ENCODE measurements around the gene OFD1.
A peak's percentile ranks its signal among the peaks of the same experiment; 100 is the strongest.
"Not testable (repeated sequence)": the region's sequence is repeated elsewhere in the genome, so short reads cannot be mapped to it uniquely, and the experiment has no call there.

Gene OFD1

DNA sequence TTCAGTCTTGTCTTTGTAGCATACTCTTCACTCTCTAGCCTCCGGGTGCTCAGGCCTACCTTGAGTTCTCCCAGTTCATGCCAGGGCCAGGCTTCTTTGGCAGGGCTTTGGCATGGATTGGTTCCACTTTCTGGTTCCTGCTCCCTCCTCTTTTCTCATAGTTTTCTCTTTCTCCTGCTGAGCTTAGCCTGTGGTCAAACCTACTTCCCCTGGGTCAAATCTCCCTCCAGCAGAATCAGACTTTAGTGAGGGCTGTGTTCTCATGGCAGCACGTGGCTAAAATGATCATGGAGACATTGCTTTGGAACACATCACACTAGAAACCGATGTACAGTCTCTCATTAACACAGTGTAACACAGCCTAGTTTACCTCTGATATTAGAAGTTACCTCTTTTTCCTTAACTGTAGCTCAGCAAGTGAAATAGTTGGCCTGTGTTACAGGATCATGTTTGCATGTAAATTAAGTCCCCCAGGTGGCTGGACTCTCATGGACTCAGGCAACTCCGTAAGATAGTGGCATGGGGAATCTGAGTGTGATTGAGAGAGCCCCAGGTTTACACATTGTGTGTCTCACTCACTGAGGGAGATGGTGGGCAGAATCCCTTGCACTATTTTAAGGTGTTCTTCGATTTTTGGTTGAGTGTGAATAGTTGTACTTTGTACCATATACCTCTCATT lies 32.3 kb upstream of the OFD1 start:
- no peak for DNase-seq (ENCODE audit: low read depth in 2 of 2)

DNA sequence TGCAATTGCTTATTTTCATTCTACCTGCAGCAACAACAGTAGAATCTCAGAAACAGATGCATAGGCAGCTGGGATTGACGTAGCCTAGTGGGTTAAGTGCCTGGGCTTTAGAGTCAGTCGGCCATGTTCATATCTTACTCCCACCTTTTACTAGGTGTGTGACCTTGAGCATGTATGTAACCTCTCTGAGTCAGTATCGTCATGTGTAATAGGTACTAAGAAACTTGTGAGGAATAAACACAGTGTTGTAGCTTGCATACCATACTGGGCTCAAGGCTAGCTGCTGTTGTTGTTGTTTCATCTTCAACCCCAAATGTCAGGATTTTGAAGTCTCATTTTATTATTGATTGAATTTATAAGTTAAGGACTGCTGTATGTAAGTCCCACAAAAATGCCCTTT lies 31.4 kb upstream of the OFD1 start:
- DNase-seq (ENCODE audit: low read depth in 2 of 2): no peak

DNA sequence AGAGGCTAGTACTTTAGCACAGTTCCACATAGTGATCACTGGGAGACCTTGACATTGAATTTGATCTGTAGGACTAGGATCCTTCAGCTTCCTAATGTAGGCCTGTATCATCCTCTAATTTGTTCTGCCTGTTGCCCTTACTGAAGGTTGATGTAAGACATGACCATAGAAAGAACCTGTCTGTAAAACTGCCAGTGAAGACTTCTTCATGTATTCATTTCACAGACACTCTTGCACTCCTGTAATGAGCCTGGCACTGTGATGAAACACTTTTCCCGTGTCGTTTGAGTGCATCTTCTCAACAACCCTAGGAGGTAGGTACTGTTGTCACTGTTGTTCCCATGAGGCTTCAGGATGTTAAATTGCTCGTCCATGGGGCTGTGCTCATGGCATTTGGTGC lies 31.0 kb upstream of the OFD1 start:
- DNase-seq (ENCODE audit: low read depth in 2 of 2): no peak

DNA sequence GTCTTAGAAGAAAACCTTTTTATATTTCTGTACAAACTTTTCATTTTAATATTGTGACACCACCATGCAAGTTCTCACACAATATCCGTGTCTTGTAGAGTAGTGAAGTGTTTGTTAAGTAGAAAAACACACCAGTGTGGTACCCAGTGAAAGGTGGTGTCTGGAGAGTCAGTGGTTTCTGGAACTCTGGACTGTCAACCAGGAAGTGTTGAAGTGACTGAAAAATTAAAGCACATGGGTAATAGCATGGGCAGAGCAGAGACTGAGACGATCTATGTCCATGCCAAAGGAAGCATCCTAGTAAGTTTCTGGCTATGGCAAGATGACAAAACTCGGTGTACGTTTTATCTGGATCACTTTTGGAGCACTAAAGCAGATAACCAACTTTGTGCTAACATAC lies 23.4 kb upstream of the OFD1 start:
- no peak for DNase-seq (ENCODE audit: low read depth in 2 of 2)

DNA sequence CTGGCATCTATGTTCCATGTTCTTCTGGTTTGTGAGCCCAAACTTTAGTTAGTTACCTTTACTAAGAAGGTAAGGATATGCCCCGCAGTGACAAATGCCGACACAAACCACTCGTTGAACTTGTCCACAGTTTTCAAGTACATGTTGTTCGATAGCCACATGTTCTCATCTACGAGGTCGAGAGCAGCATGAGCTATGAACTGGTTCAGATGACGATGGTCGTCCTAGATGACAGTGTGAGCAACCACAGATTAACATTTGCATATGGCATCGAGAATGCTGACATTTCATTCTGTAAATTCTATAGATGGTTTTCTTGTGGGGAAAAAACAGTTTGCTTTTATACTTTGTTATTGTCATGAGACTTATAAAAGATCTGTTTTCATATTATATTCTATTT lies 18.1 kb upstream of the OFD1 start:
- no peak for DNase-seq (ENCODE audit: low read depth in 2 of 2)

DNA sequence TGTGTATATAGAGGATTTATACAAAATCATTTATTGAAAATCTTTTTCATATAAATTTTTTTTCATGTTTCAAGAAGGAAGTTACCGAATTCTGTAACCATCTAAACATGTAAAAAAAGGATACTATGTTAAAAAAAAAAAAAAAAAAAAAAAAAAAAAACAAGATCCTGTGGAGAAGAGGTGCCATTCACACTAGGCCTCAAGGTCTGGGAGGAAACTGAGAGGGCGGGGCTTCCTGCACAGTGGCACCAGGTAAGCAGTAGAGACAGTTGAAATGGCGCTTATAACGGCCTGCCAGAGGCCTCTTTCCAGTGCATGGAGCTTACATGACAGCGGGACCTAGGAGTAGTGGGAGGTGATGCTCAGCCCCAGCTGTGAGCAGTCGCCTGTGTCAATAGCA lies 17.6 kb upstream of the OFD1 start:
- DNase-seq (ENCODE audit: low read depth in 2 of 2): no peak

DNA sequence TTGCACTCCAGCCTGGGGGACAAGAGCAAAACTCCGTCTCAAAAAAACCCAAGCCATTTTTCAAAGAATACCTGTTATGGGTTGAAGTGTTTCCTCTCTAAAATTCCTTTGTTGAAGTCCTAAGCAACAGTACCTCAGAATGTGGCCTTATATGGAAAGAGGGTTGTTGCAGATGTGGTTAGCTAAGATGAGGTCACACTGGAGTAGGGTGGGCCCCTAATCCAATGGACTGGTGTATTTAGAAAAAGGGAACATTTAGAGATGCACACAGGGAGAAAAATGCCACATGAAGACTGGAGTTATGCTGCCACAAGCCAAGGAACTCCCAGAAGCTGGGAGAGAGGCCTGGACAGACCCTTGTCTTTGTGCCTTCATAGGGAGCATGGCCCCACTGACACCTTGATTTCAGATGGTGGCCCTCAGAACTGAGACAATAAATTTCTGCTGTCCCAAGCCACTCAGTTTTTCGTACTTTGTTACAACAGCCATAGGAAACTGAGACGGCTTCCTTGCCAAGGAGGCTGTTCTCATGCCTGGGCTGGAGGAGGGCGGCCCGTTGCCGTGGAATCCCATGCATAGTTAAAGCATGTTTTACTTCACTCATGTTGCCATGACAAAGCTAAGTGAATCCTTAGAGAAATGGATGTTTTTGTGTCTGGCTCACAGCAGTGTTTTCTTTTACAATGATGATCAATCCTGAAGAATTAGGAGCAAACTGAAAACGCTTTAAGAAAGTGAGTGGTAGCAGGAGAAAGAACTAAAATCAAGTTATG lies 16.7 kb upstream of the OFD1 start:
- peak in 1 of 2 experiments; percentile 20 for DNase-seq (ENCODE audit: low read depth in 2 of 2)

DNA sequence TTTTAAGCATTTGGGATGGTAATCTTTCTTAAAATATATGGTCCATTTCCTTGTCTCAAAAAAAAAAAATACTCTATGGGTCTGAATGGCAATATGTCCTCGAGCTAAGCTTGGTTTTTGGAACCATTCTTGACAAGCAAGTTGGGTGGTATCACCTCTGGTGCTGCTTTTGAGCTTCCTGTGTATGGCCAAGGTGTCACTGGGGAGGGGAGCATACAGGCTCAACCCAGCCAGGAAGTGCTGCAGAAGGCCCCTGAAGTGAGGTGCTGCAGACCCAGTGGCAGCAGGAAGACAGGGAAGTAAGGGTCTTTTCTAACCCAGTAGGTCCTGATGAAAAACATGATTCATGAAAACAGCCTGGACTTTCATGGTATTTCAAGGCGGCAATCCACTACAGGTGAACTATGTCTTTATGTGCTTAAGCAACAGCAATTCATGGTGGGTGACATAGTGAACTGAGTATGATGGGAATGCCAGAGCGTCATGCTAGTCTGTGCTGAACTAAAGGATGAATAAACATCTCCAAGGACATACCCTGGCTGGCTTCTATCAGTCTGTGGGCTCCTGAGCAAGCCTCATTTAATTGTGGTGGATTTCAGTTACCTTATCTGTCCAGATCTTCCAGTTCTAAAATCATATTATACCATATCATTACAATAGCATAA lies 15.2 kb upstream of the OFD1 start:
- DNase-seq (ENCODE audit: low read depth in 2 of 2): no peak

DNA sequence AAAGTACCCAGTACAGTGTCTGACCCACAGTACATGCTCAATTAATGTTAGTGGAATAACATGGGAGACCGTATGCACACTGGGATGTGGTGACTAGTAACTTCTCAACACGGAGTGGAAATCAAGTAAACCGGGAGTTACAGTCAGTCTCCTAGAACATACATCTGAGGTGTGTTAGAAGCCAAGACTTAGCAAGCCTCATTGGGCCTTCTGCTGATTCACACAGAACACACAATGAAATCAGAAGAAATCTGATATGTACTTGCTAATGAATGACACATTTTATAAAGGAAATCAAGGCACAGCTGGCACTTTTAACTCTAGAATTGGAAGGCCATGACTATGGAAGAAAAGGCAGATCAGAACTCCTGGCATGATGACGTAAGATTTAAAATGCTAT lies 13.2 kb upstream of the OFD1 start:
- DNase-seq (ENCODE audit: low read depth in 2 of 2): no peak

DNA sequence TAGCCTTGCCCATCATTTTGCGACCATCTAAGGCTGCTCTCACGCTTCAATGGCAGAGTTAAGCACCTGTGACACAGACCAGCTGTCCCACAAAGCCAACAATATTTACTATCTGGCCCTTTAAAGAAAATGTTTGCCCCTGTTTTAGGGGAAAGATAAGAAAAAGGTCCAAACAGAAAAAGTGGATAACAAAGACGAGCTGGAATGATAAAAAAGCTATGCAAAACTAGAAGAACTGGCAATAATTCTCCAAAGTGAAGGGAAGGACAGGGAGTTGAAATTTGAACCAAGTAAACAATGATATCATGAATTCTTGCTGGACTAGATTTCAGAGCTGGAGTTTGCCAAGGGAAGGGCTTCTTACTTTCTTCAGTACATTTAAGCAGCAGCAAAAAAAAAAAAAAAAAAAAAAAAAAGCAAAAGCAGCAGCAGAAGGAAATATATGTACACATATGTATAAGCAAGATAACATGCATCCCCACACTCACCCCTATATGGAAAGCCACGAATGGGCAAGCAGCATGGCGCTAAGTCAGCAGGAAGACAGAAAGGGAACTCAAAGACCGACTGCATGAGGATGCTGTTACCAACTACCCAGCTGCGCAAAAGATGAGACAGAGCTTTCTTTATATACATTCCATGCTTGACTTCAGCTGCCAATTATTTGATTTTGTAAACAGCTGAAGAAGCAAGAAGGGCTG lies 12.6 kb upstream of the OFD1 start:
- peak in 1 of 2 experiments; percentile 20 for DNase-seq (ENCODE audit: low read depth in 2 of 2)

DNA sequence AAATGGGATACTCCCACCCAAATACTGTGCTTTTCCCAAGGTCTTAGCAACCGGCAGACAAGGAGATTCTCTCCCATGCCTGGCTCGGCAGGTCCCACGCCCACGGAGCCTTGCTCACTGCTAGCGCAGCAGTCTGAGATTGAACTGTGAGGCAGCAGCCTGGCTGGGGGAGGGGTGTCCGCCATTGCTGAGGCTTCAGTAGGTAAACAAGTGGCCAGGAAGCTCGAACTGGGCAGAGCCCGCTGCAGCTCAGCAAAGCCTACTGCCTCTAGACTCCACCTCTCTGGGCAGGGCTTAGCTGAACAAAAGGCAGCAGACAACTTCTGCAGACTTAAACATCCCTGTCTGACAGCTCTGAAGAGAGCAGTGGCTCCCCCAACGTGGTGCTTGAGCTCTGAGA lies 9.7 kb upstream of the OFD1 start:
- not testable (repeated sequence) for DNase-seq (ENCODE audit: low read depth in 2 of 2)

DNA sequence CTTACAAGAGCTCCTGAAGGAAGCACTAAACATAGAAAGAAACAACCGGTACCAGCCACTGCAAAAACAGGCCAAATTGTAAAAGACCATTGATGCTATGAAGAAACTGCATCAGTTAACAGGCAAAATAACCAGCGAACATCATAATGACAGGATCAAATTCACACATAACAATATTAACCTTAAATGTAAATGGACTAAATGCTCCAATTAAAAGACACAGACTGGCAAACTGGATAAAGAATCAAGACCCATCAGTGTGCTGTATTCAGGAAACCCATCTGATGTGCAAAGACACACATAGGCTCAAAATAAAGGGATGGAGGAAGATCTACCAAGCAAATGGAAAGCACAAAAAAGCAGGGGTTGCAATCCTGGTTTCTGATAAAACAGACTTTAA lies 8.0 kb upstream of the OFD1 start:
- DNase-seq (ENCODE audit: low read depth in 2 of 2): not testable (repeated sequence)

DNA sequence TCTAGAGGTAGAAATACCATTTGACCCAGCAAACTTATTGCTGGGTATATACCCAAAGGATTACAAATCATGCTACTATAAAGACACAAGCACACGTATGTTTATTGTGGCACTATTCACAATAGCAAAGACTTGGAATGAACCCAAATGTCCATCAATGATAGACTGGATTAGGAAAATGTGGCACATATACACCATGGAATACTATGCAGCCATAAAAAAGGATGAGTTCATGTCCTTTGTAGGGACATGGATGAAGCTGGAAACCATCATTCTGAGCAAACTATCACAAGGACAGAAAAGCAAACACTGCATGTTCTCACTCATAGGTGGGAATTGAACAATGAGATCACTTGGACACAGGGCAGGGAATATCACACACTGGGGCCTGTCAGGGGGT lies 4.0 kb upstream of the OFD1 start:
- not testable (repeated sequence) for DNase-seq (ENCODE audit: low read depth in 2 of 2)

DNA sequence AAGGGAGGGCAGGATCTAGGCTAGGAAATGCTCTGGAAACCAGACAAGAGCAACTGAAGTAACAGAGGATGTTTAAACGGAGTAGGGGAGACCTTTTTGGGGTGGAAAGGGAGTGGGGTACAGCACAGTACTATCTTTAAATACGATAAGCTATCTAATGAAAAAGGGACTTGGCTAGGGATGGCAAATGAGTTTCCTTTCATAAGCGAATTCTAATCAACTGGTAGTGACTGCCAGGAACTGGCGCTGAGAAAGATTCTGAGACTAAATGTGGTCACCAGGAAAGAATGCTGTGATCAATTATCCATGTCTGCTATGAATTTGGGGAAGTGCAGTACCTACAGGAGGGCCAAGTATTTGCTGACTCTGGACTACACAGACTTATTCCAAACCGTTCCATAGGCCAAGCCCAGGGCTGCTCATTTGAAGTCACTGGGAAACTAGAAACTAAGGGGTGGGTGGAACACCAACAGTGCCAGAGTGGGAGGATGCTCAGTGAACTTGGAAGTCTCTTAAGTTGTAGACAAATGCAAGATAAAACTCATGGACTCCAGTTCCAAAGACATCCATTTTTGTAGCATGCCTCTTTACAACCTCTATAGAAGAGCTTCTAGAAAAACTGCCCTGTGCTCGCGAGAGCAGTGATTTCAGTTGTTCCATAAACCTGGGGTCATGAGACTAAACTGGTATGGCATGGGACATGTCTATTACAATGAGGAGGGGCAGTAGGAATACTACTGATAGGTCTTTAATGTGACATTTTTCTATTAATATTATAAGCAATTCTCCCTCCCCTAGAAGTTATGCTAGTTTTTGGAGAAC lies 2.1 kb upstream of the OFD1 start:
- no peak for DNase-seq (ENCODE audit: low read depth in 2 of 2)

DNA sequence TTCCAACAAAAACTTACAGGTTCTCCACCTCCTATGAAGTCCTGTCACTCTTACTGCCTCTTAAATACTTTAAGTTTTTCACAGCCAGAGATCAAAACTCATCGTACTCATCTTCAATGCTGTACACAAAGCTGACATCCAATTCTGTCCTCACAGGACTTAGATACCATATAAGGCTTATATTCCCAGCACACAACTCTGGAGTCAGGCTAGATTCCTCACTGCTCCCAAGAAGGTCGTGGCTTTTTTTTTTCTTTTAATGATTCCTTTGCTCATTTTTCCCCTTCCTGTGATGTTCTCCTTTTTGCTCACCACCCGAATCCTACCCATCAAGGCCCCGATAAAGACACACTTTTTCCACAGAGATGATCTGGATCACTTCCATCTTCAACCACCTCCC lies 1.0 kb upstream of the OFD1 start:
- DNase-seq (ENCODE audit: low read depth in 2 of 2): no peak

DNA sequence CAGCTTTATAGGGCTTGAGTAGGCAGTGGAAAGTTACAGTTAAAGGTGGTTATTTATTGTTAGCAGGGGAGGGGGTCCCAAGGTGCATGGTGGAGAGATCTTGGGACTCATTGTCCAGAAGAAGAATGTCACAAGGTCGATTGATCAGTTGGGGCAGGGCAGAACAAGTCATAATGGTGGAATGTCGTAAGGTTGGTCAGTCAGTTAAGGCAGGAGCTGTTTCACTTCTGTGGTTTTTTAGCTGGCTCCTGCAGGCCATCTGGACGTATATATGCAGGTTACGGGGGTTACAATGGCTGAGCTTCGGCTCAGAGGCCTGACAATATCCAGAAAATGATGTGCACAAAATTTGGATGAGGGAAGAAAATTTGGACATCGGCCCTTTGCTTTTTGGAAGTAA lies 7.1 kb downstream of the OFD1 start:
- no peak for DNase-seq (ENCODE audit: low read depth in 2 of 2)

DNA sequence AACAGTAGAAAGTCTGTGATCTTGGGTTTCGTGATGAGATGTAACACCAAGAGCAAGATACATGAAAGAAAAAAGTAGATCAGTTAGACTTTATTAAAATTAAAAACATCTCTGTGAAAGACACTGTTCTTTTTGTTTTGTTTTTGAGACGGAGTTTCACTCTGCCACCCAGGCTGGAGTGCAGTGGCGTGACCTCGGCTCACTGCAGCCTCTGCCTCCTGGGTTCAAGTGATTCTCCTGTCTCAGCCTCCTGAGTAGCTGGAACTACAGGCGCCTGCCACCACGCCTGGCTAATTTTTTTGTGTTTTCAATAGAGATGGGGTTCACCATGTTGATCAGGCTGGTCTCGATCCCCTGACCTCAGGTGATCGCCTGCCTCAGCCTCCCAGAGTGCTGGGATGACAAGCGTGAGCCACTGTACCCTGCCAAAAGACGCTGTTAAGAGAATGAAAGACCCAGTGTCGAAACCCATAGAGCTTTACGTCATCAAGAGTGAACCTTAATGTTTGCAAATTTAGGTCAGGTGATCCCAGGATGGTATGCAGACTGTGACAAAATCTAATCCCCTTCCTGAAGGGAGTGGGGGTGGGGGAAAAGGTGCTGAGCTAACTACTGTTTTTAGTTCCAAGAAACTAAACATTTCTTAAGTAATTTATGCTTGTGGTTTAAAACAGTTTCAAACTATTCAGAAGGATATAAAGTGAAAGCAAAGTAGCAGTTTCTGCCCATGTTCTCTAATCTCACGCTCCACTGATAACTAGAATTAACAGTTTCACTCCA lies 8.0 kb downstream of the OFD1 start:
- DNase-seq (ENCODE audit: low read depth in 2 of 2): no peak

DNA sequence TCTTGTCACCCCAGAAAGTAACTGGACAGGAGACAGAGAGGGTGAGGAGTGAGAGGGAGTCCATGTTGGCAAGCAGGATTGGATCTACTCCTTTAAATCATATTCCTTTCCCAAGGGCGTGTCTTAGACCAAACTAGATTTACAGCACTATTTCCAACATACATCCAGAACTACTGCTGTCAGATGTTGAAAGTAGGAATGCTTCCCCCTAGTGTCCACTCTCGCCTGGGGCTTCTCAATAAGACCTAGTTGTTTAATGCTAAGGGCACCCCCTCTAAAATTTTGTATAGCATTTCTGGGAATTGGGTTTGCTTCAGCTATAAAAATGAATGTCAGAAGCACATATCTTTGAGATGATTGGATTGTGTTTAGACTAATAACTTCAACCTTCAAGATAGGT lies 13.3 kb downstream of the OFD1 start:
- DNase-seq (ENCODE audit: low read depth in 2 of 2): peak in 1 of 2 experiments; percentile 22

DNA sequence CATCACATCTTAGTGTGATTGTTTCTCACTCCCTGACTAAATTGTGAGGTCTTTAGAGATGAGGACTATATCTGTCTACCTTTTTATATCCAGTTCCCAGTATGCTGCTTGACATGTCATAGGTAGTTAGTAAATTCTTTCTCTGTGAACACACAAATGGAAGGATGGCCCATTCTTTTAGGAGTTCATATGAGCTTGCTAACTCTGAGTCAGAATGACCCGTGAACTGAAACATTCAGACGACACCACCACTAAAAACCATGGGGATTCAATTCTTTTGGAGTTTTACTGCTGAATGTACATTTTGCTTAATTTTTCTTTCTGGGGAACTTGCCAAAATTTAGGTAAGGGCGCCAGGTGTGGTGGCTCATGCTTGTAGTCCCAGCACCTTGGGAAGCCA lies 13.9 kb downstream of the OFD1 start:
- no peak for DNase-seq (ENCODE audit: low read depth in 2 of 2)

DNA sequence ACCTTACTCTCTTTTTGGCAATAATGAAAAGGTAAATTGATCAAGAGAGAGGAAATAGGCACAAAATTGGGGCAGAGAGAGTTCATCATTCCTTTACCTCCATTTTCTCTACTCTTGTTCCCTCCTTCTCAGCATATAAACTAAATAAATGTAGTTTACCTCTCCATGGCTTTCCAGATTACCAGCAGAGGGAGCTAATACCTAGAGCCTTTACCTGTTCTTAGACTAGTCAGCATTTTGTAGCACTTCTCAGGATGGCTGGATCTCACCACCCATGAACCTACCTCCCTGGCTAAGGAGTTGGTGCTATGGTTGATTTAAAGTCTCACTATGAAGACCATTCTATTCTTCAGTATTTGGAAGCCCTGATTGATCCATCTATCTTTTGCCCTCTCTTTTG lies 15.7 kb downstream of the OFD1 start:
- DNase-seq (ENCODE audit: low read depth in 2 of 2): no peak

DNA sequence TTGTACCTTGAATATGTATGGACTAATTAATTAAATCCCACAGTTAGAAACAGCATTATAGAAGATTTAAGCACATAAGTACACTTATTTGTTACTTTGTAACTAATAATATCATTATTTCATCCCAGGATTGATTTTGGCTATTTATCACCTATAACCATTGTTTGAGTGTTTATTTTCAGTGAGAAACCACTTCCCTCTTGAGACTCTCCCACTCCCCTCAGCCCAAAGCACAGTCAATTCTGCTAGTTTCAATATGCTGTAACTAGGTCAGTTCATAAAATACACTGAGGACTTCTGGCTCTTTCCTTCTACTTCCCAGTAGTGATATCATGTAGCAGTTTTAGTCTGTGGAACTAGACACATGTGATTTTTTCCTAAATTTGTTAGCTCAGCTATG lies 16.3 kb downstream of the OFD1 start:
- no peak for DNase-seq (ENCODE audit: low read depth in 2 of 2)
